Left lung (tissue), 10 donors: ENCODE measurements around the gene LMF1. TPM values are rescaled to one million over a fixed set of nuclear protein-coding genes. Genes with fewer than 3 reads are reported as not detected.

Experiments used
- ATAC-seq: fragments of 200-7000 bp; cut with Tn5 transposase; one replicate; pipeline ENCODE4 v1.9.1; 2020; ENCODE audit warnings: moderate library complexity
- DNase-seq, 4 donors: peaks; one replicate each; pipeline ENCODE4 v3.0.0-alpha.2; 2013 to 2020
- H3K27ac ChIP-seq, 2 donors: fragments of 200-600 bp; sonication (generic) in 1 of 2; one replicate each; pipeline versions ENCODE4 v1.5.0 to v1.8.0; 2020 to 2021
- H3K27me3 ChIP-seq, 2 donors: fragments of 200-600 bp; sonication (generic) in 1 of 2; one replicate each; pipeline versions ENCODE4 v1.5.0 to v1.8.0; 2020 to 2021
- H3K36me3 ChIP-seq, 2 donors: fragments of 200-600 bp; sonication (generic) in 1 of 2; one replicate each; pipeline versions ENCODE4 v1.5.0 to v1.8.0; 2020 to 2021
- H3K4me1 ChIP-seq, 2 donors: fragments of 200-600 bp; one replicate each; pipeline ENCODE4 v1.8.0; 2021
- H3K4me3 ChIP-seq, 2 donors: fragments of 200-600 bp; sonication (generic) in 1 of 2; one replicate each; pipeline versions ENCODE4 v1.5.0 to v1.8.0; 2020 to 2021; ENCODE audit warnings: mild to moderate bottlenecking in 1 of 2
- H3K9me3 ChIP-seq, 2 donors: fragments of 200-600 bp; sonication (generic) in 1 of 2; one replicate each; pipeline versions ENCODE4 v1.5.0 to v1.8.0; 2020 to 2021
- CTCF ChIP-seq, 2 donors: fragments of 200-600 bp; sonication (generic) in 1 of 2; IDR thresholded peaks; one replicate each; pipeline versions ENCODE4 v1.5.0 to v1.8.0; 2021; ENCODE audit warnings: antibody characterized with exemption in 2 of 2
- intact Hi-C, 2 donors: fragments of 100-400 bp; cut with DNase I; formaldehyde crosslinking; loops; one replicate each; pipeline versions ENCODE4 v1.11.2 to v1.14.2; 2022
- polyA plus RNA-seq, 6 donors: library from polyadenylated mRNA; unstranded; fragments of 120-200 nt; gene quantifications; one replicate each; pipeline ENCODE4 v1.2.1, GENCODE V29; 2013; ENCODE audit not compliant: insufficient read length in 6 of 6
- total RNA-seq, 2 donors: library from RNA; stranded (reverse); fragmentation: NEBNext Ultra II Directional; extraction: Animal tissue kit (Norgen Biotek cat#: 25700); gene quantifications; one replicate each; pipeline ENCODE4 v1.2.1, GENCODE V29; 2021
- donor health status: DM: no; HTN: yes; CAD: no.
- donor health status: DM: no; HTN: no; CAD: no.

LMF1 gene
- total and polyA plus RNA-seq, 8 donors, result 15.5 to 23.1 (median 20.4) TPM

GRCh38 chr16:836221-836620 is 134.6 kb downstream of the LMF1 start:
- intact Hi-C loops, result no loop called here

GRCh38 chr16:835373-835772 is 135.4 kb downstream of the LMF1 start:
- no peaks in the 10 kb centered on the region for H3K36me3 ChIP-seq
- H3K27me3 ChIP-seq, result peaks cover 0 to 40% of the 10 kb centered on the region in 2 donors
- ATAC-seq (no peak), DNase-seq (peak in 1 of 4 donors; percentile 31)
- no peak overlapping the region for H3K27ac ChIP-seq
- no peak overlapping the region for H3K4me3 ChIP-seq
- no peak for TF ChIP-seq CTCF (IDR thresholded peaks at IDR 0.05)
- H3K9me3 ChIP-seq, result peaks cover 0 to 30% of the 10 kb centered on the region in 2 donors
- intact Hi-C loops, result no loop called here
- H3K4me1 ChIP-seq, result peaks cover 0 to 5% of the 10 kb centered on the region in 2 donors

More at GRCh38 chr16:836221-836620, 134.6 kb downstream of the LMF1 start:
- Histone ChIP-seq H3K27me3 (peaks cover 0 to 40% of the 10 kb centered on the region in 2 donors), H3K27ac (no peak overlapping the region), H3K36me3 (no peaks in the 10 kb centered on the region), H3K9me3 (peaks cover 0 to 30% of the 10 kb centered on the region in 2 donors), H3K4me1 (peaks cover 0 to under 1% of the 10 kb centered on the region in 2 donors), H3K4me3 (no peak overlapping the region)
- no peak for DNase-seq
- no peak for TF ChIP-seq CTCF (IDR thresholded peaks at IDR 0.05)
- no peak for ATAC-seq

DNA sequence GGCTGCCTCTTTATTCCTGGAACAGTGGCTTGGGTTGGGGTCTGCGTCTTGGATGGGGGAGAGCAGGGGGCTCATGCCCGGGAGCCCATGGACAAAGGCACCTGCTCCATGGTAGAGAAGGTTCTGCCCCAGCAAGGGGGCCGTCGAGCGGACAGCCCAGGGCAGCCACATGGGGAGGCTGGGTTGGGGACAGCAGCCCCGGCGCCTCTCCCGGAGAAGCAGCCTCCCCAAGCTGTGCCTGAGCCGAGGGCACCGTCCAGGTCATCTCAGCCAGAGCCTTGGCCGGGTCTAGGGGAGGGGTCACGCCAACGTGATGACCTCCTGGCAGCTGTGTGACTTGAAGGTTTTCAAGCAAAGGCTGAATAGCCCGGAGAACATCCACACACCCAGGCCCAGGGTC is 137.4 kb downstream of the LMF1 start:
- Histone ChIP-seq H3K4me1 (peaks cover 0 to 5% of the 10 kb centered on the region in 2 donors), H3K9me3 (peaks cover 0 to 30% of the 10 kb centered on the region in 2 donors), H3K4me3 (no peak overlapping the region), H3K36me3 (no peaks in the 10 kb centered on the region), H3K27me3 (peaks cover 0 to 22% of the 10 kb centered on the region in 2 donors), H3K27ac (no peak overlapping the region)
- intact Hi-C loops, result no loop called here
- ATAC-seq (no peak), DNase-seq (no peak)
- no peak for TF ChIP-seq CTCF (IDR thresholded peaks at IDR 0.05)

GRCh38 chr16:832652-833336 is 138.0 kb downstream of the LMF1 start:
- Histone ChIP-seq H3K36me3 (no peaks in the 10 kb centered on the region), H3K4me3 (no peak overlapping the region), H3K4me1 (peaks cover 0 to 5% of the 10 kb centered on the region in 2 donors), H3K27ac (no peak overlapping the region), H3K9me3 (peaks cover 0 to 29% of the 10 kb centered on the region in 2 donors), H3K27me3 (peaks cover 0 to 22% of the 10 kb centered on the region in 2 donors)
- no peak for TF ChIP-seq CTCF (IDR thresholded peaks at IDR 0.05)
- intact Hi-C loops, result no loop called here
- ATAC-seq (no peak), DNase-seq (no peak)

DNA sequence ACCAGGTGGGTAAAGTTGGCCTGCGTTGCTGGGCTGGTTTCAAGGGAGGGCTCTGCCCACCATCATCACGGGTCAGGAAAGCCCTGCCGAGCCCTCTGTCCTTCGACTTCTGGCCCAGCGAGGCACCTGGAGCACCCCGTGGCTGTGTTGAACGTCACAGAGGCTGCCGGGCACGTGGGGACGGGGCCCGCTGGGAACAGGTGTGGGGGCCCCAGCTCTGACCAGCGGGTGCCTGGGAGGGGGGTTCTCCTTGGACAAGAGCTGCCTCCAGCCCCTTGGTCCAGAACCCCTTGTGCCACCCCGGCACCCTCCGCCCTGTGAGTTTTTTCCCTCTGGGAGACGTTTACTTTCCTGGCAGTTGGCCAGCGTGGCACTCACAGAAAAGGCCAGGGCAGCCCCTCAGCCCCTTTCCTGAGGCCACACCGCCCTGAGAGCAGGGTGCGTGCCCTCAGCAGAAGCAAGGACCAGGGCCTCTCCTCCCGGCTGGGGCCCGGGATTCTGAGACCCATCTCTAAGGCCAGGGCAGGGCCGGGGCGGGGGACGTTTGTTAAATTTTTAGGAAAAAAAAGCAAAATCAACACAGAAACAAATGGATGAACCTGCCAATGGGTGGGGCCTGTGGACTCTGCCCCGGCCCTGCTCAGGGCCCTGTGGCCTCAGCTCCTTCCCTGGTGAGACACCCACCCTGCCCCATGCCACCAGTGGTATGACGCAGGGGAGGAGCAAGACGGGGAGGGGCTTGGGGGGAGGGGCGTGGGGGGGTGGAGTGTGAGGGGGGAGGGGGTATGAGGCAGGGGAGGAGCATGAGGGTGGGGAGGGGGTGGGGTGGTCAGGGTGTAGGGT is 139.0 kb downstream of the LMF1 start:
- Histone ChIP-seq H3K9me3 (peaks cover 0 to 19% of the 10 kb centered on the region in 2 donors), H3K27ac (no peak overlapping the region), H3K27me3 (peaks cover 0 to 22% of the 10 kb centered on the region in 2 donors), H3K4me1 (peaks cover 0 to 5% of the 10 kb centered on the region in 2 donors), H3K4me3 (no peak overlapping the region), H3K36me3 (no peaks in the 10 kb centered on the region)
- no peak for ATAC-seq
- peak in 1 of 4 donors; percentile 7 for DNase-seq
- intact Hi-C loops, result no loop called here
- no peak for TF ChIP-seq CTCF (IDR thresholded peaks at IDR 0.05)
